HEK293T (cell line): ENCODE data around the gene LMX1B.

Experiments used
- CTCF ChIA-PET: fragments of 350-600 bp; formaldehyde crosslinking; extraction: SDS; loops from one replicate; lab custom pipeline; 2021; ENCODE audit warnings: antibody characterized with exemption, inconsistent platforms; lab: Yijun Ruan, JAX
- POLR2A ChIA-PET: fragments of 350-600 bp; formaldehyde crosslinking; extraction: SDS; loops from one replicate; lab custom pipeline; 2020; ENCODE audit warnings: antibody characterized with exemption, inconsistent platforms; lab: Yijun Ruan, JAX
- DNase-seq: peaks from one replicate; pipeline ENCODE4 v3.0.0; 2012; ENCODE audit warnings: mixed read lengths; ENCODE audit errors: extremely low spot score
- ARNT ChIP-seq: fragments of 450-650 bp; IDR thresholded peaks from 2 replicates; pipeline ENCODE4 v1.6.1; 2017; ENCODE audit warnings: mild to moderate bottlenecking
- BHLHE40 ChIP-seq: fragments of 450-650 bp; IDR thresholded peaks from 2 replicates; pipeline ENCODE4 v1.6.1; 2016; ENCODE audit warnings: mild to moderate bottlenecking, moderate library complexity, borderline replicate concordance
- CTBP1 ChIP-seq: fragments of 450-650 bp; IDR thresholded peaks from 2 replicates; pipeline ENCODE4 v1.6.1; 2016; ENCODE audit warnings: borderline replicate concordance
- ELF4 ChIP-seq: fragments of 450-650 bp; IDR thresholded peaks from 2 replicates; pipeline ENCODE4 v1.6.1; 2017; ENCODE audit warnings: antibody characterized with exemption
- FOXA1 ChIP-seq: fragments of 450-650 bp; IDR thresholded peaks from 2 replicates; pipeline ENCODE4 v1.6.1; 2016; ENCODE audit warnings: mild to moderate bottlenecking
- FOXK2 ChIP-seq: fragments of 450-650 bp; IDR thresholded peaks from 2 replicates; pipeline ENCODE4 v1.6.1; 2016; ENCODE audit warnings: mild to moderate bottlenecking
- FOXM1 ChIP-seq: fragments of 450-650 bp; IDR thresholded peaks from 2 replicates; pipeline ENCODE4 v1.6.1; 2017; ENCODE audit warnings: mild to moderate bottlenecking, borderline replicate concordance
- HDGF ChIP-seq: fragments of 450-650 bp; IDR thresholded peaks from 2 replicates; pipeline ENCODE4 v1.6.1; 2017; ENCODE audit warnings: antibody characterized with exemption, borderline replicate concordance
- L3MBTL2 ChIP-seq: fragments of 450-650 bp; conservative IDR thresholded peaks from 2 replicates; pipeline ENCODE4 v1.6.1; 2016; ENCODE audit warnings: mild to moderate bottlenecking
- LEF1 ChIP-seq: fragments of 450-650 bp; IDR thresholded peaks from 2 replicates; pipeline ENCODE4 v1.6.1; 2017; ENCODE audit warnings: mild to moderate bottlenecking, borderline replicate concordance
- NFRKB ChIP-seq: fragments of 450-650 bp; IDR thresholded peaks from 2 replicates; pipeline ENCODE4 v1.6.1; 2016; ENCODE audit warnings: mild to moderate bottlenecking, moderate library complexity
- PKNOX1 ChIP-seq: fragments of 450-650 bp; IDR thresholded peaks from 2 replicates; pipeline ENCODE4 v1.6.1; 2016
- SP1 ChIP-seq: fragments of 450-650 bp; IDR thresholded peaks from 2 replicates; pipeline ENCODE4 v1.6.1; 2017
- SUZ12 ChIP-seq: fragments of 450-650 bp; IDR thresholded peaks from 2 replicates; pipeline ENCODE4 v1.6.1; 2016; ENCODE audit warnings: mild to moderate bottlenecking
- TARDBP ChIP-seq: fragments of 450-650 bp; IDR thresholded peaks from 2 replicates; pipeline ENCODE4 v1.6.1; 2016
- ZNF384 ChIP-seq: fragments of 450-650 bp; IDR thresholded peaks from 2 replicates; pipeline ENCODE4 v1.6.1; 2016

LMX1B gene

GRCh38 chr9:126599047-126599650 is 14.6 kb upstream of the LMX1B start:
- ChIA-PET POLR2A (no interaction called here), CTCF (no interaction called here)
- no peak for DNase-seq
- TF ChIP-seq ELF4 (no peak), BHLHE40 (no peak), L3MBTL2 (no peak), SP1 (no peak), TARDBP (no peak), FOXM1 (no peak), FOXA1 (no peak), CTBP1 (no peak), SUZ12 (no peak), PKNOX1 (no peak), LEF1 (no peak), NFRKB (no peak), FOXK2 (no peak), ARNT (no peak)

- POLR2A ChIA-PET: interaction anchor here (0.9 kb wide), 1 partner anchor 68 kb away, joined by 3 read pairs; no protein-coding TSS in a partner anchor
- CTCF ChIA-PET: interaction anchor here (0.6 to 1.9 kb wide), 4 partner anchors 96 to 168 kb away, joined by 3 to 6 read pairs (median 3); no protein-coding TSS in a partner anchor
- no peak for TF ChIP-seq SUZ12
- DNase-seq: no peak
These were observed 9.4 kb upstream of the LMX1B start for GRCh38 chr9:126604059-126605055.

- ChIA-PET POLR2A (no interaction called here), CTCF (interaction anchor here (1.2 kb wide), 1 partner anchor 97 kb away, joined by 3 read pairs; no protein-coding TSS in a partner anchor)
- no peak for DNase-seq
- TF ChIP-seq SUZ12: no peak
- no peak for TF ChIP-seq ARNT
- no peak for TF ChIP-seq FOXK2
- TF ChIP-seq ZNF384: no peak
- no peak for TF ChIP-seq FOXA1
These were observed 7.8 kb upstream of the LMX1B start for GRCh38 chr9:126605792-126606482.

GRCh38 chr9:126606483-126606870 is 7.3 kb upstream of the LMX1B start:
- no peak for TF ChIP-seq HDGF
- no peak for TF ChIP-seq FOXM1
- no peak for TF ChIP-seq FOXA1
- no peak for TF ChIP-seq LEF1
- no peak for DNase-seq
- POLR2A ChIA-PET: no interaction called here
- CTCF ChIA-PET: interaction anchor here (1.0 to 1.2 kb wide), 2 partner anchors 97 to 99 kb away, joined by 3 to 4 read pairs; no protein-coding TSS in a partner anchor

- no peak for DNase-seq
- ChIA-PET POLR2A (no interaction called here), CTCF (interaction anchor here (1.0 kb wide), 1 partner anchor 99 kb away, joined by 4 read pairs; no protein-coding TSS in a partner anchor)
- TF ChIP-seq L3MBTL2: no peak
- TF ChIP-seq BHLHE40: no peak
- no peak for TF ChIP-seq ELF4
- TF ChIP-seq LEF1: no peak
- no peak for TF ChIP-seq CTBP1
- TF ChIP-seq ZNF384: no peak
- TF ChIP-seq HDGF: no peak
- TF ChIP-seq ARNT: no peak
- TF ChIP-seq FOXM1: no peak
- TF ChIP-seq TARDBP: no peak
- no peak for TF ChIP-seq PKNOX1
- TF ChIP-seq NFRKB: no peak
- no peak for TF ChIP-seq SP1
- TF ChIP-seq FOXK2: no peak
- TF ChIP-seq SUZ12: no peak
- TF ChIP-seq FOXA1: no peak
These were observed 6.6 kb upstream of the LMX1B start for GRCh38 chr9:126607086-126607485.

GRCh38 chr9:126607731-126608130 is 6.0 kb upstream of the LMX1B start:
- CTCF ChIA-PET: interaction anchor here (0.8 kb wide), 1 partner anchor 82 kb away, joined by 4 read pairs; no protein-coding TSS in a partner anchor
- DNase-seq: no peak
- POLR2A ChIA-PET: no interaction called here
- TF ChIP-seq L3MBTL2: no peak
- no peak for TF ChIP-seq ELF4
